ENCODE measurements around the gene LMO7.

DNA sequence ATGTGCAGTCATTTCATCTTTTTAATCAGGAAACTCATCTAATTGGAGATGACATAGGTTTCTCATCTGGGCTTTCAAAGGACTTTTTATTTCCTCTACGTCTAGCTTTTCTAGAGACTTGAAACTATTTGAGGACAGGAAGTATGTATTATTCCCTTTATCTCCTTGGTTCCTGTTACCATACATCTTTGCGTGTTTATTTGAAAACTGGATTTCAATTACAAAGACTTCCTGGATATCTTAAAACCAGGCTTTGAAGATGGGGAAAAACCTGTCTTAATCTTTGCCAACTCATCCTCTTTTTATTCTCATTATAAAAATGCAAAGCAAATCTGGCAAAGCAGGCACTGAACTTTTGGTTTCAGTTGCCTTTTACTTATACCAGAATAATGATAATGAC, 130.5 kb downstream of the LMO7 start:
- TF ChIP-seq, protein P1, sequence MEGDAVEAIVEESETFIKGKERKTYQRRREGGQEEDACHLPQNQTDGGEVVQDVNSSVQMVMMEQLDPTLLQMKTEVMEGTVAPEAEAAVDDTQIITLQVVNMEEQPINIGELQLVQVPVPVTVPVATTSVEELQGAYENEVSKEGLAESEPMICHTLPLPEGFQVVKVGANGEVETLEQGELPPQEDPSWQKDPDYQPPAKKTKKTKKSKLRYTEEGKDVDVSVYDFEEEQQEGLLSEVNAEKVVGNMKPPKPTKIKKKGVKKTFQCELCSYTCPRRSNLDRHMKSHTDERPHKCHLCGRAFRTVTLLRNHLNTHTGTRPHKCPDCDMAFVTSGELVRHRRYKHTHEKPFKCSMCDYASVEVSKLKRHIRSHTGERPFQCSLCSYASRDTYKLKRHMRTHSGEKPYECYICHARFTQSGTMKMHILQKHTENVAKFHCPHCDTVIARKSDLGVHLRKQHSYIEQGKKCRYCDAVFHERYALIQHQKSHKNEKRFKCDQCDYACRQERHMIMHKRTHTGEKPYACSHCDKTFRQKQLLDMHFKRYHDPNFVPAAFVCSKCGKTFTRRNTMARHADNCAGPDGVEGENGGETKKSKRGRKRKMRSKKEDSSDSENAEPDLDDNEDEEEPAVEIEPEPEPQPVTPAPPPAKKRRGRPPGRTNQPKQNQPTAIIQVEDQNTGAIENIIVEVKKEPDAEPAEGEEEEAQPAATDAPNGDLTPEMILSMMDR (IDR thresholded peaks at IDR 0.05): no peak
- no peak for TF ChIP-seq POLR2A (IDR thresholded peaks at IDR 0.05)
